NCI-H2227 (cell line): Measurements from ENCODE around the gene HIGD2B.
"Not testable (repeated sequence)": the region's sequence is repeated elsewhere in the genome, so short reads cannot be mapped to it uniquely, and the experiment has no call there.

Experiments used
- DNase-seq: peaks from one replicate; lab custom pipeline; 2025; ENCODE audit not compliant: unreplicated experiment; lab: John Stamatoyannopoulos, UW

Gene HIGD2B, protein sequence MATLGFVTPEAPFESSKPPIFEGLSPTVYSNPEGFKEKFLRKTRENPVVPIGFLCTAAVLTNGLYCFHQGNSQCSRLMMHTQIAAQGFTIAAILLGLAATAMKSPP

GRCh38 chr15:72685925-72686794 lies at the start of gene HIGD2B, which contains the start of gene BBS4:
Gene HIGD2B, minus strand, starts transcription at chr15:72686182. Its CDS starts 9,808 bp downstream, at chr15:72676374.
Gene BBS4, plus strand, starts transcription at chr15:72686207. Its CDS starts 21 bp downstream, at chr15:72686228.
- DNase-seq: no peak

DNA sequence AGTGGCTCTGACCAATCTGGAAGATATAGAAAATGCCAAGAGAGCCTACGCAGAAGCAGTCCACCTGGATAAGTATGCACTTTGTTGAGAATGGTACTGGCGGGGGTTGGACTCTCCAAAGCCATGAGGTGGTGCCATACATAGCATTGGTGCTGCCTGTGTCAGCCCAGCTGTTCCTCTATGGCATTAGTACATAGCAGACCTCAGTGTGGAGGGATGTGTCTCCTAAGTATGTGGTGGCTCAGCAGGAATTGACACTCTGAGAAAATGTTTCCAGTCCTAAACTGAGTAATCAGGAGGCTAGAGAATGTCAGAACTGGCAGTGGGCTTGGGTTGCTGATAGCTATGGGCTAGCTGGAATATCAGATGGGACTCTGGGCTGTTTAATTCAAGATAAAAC lies 49.1 kb upstream of the HIGD2B start:
- DNase-seq: no peak

- DNase-seq: no peak
Measured at GRCh38 chr15:72733941-72734738, 48.2 kb upstream of the HIGD2B start.

DNA sequence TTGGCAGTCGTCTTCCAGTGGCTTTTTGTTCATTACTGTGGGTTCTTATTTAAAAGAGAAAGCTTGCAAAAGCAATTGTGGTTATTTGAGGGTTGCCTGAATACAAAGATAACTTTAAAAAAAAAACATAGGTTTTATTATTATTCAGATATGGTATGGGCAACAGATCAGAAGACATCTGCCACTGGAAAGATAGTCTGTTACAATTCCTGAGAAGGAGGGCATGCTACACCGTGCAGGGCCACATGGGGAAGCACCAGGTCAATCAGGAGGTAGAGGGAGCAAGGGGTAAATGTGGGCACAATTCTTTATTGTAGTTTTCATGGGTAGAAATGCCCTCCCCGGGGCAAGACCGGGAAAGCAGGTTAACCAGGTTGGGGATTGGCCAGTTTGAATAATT lies 46.5 kb upstream of the HIGD2B start:
- DNase-seq: no peak

DNA sequence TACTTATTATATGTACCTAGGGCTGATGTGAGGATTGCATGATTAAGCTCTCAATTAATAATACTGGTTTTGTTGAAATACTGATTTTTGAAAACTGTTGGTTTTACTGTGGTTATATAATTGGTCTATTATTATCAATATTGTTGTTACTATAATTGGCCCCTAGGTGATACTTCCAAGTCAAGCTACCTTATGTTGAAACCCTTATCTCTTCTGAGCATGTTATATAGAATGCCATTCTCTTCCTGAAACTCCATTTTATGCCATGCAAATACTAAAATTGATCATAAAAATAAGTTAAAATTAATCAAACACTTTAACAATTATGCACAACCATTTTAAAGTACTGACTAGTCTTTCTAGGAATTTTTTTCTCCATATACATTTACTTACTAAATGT lies 46.1 kb upstream of the HIGD2B start:
- DNase-seq: no peak

GRCh38 chr15:72728821-72729220 lies 42.8 kb upstream of the HIGD2B start:
- no peak for DNase-seq

GRCh38 chr15:72728249-72728648 lies 42.3 kb upstream of the HIGD2B start:
- DNase-seq: not testable (repeated sequence)

GRCh38 chr15:72727154-72727553 lies 41.2 kb upstream of the HIGD2B start:
- DNase-seq: no peak

- DNase-seq: not testable (repeated sequence)
Measured at GRCh38 chr15:72725851-72726250, 39.9 kb upstream of the HIGD2B start.

- DNase-seq: no peak
Measured at GRCh38 chr15:72725446-72725845, 39.5 kb upstream of the HIGD2B start.

- DNase-seq: no peak
Measured at GRCh38 chr15:72724028-72724427, 38.0 kb upstream of the HIGD2B start.

DNA sequence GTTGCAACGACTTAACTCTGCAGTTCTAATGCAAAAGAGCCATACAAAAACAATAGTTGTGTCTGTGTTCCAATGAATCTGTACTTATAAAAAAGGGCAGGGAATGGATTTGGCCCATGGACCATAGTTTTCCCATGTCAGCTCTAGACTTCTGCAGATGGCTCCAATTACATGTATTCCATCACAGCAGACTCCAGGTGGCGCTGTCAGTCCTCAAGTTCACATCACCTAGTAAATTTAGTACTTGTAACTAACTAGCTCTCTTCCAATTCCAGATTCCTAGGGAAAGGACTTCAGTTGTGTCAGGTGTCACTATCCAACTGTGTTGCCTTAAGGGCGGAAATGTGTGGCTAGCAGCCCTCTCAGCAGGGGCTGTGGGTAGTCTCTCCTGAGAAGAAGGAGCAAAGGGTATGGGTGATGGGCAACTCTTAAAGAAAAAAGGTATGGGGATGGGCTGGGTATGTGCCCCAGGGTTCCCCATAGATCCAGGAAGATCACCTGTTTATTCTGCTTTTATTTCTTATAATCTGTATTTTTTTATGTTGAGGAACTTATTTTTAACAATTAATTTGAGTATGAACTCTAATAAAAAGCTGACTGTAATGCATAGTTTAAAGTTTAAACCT lies 36.2 kb upstream of the HIGD2B start:
- peak; percentile 43 for DNase-seq

GRCh38 chr15:72708551-72709303 lies 22.7 kb upstream of the HIGD2B start:
- DNase-seq: not testable (repeated sequence)

DNA sequence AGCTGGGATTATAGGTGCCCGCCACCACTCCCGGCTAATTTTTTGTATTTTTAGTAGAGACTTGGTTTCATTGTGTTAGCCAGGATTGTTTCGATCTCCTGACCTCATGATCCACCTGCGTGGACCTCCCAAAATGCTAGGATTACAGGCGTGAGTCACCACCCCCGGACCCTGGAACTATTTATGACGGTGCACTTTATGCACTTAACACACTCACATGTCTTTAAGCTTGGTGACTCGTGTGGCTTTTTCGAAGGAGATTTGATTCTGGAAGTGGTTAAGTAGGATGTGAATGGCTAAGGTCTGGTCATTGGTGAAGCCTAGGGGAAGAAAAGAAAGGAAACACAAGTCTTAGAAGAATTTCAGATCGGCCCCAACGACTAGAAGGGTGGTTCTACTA lies 20.3 kb upstream of the HIGD2B start:
- no peak for DNase-seq

- no peak for DNase-seq
Measured at GRCh38 chr15:72700076-72700475, 14.1 kb upstream of the HIGD2B start.

GRCh38 chr15:72698938-72699337 lies 13.0 kb upstream of the HIGD2B start:
- DNase-seq: no peak

DNA sequence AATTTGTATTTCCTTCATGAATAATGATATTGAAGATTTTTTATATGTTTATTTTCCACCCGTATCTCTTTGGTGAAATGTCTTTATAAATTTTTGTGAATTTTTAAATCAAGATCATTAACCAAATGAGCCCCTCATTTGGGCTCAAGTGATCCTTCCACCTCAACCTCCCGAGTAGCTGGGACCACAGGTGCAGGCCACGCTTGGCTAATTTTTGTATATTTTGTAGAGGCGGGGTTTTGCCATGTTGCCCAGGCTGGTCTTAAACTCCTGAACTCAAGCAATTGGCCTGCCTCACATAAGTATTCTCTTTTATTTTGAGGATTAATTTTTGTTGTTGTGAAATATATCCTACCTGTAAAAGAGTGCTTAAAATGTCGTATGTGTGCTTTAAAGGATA lies 5.0 kb upstream of the HIGD2B start:
- DNase-seq: no peak

- DNase-seq: no peak
Measured at GRCh38 chr15:72688697-72689096, 2.7 kb upstream of the HIGD2B start.

DNA sequence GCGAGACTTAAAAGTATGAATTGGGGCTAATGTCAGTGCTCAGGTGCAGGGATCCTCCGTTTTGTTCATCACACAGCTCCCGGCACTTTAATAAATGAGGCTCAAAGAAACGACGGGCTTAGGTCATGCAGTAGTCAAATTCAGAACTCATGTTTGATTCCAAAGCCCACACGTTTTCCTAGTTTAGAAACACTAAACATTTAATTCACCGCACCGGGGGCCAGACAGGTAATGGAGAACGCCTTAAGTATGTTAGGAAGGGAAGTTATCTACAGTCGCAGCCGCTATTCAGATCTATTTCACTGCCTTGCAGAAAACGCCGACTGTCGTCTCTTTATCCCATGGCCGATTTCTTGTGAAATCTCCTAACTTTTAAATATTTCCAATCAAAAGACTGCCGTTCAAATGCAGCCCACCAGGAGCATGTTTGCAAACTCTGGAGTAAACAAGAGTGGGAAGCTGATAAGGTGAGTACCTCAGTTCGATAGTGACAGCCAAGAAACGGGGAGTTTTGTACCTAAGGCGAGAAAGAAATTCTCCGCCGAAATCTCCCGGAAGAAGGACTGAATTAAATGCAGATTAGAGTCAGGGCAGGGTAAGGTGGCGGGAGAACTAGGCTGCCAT lies 569 bp downstream of the HIGD2B start:
- no peak for DNase-seq

- DNase-seq: no peak
Measured at GRCh38 chr15:72682772-72683171, 3.2 kb downstream of the HIGD2B start.
